GM12878 (cell line): ENCODE measurements around the gene C5. TPM values are rescaled to one million over a fixed set of nuclear protein-coding genes. Genes with fewer than 3 reads are reported as not detected.

Experiments used
- EGR1 ChIP-seq, 2 experiments: IDR thresholded peaks; 1 replicate in 1 of 2; 2 replicates in 1 of 2; pipeline ENCODE4 v1.6.1; 2011 to 2012; ENCODE audit warnings: low read depth in 2 of 2, low read length in 2 of 2, borderline replicate concordance in 1 of 2, mild to moderate bottlenecking in 1 of 2, moderate library complexity in 1 of 2
- EP300 ChIP-seq, 2 experiments: fragments of 150-350 bp in 1 of 2; IDR thresholded peaks; 2 replicates each; pipeline ENCODE4 v1.6.1; 2011 to 2012; ENCODE audit warnings: low read depth in 2 of 2, low read length in 2 of 2, borderline replicate concordance in 1 of 2, improper control_type of control experiment in 1 of 2, inconsistent platforms in 1 of 2; ENCODE audit not compliant: control insufficient read depth in 1 of 2
- HDGF ChIP-seq: fragments of 450-650 bp; IDR thresholded peaks from 2 replicates; pipeline ENCODE4 v1.6.1; 2016; ENCODE audit warnings: antibody characterized with exemption
- KAT2A ChIP-seq: conservative IDR thresholded peaks from 2 replicates; pipeline ENCODE4 v1.6.1; 2011; ENCODE audit warnings: low read depth, low read length; ENCODE audit not compliant: control insufficient read depth
- MYB ChIP-seq: fragments of 150-350 bp; IDR thresholded peaks from 2 replicates; pipeline ENCODE4 v1.6.1; 2014; ENCODE audit warnings: mild to moderate bottlenecking, low read depth, low read length, borderline replicate concordance
- MYC ChIP-seq: IDR thresholded peaks from 2 replicates; pipeline ENCODE4 v1.6.1; 2011; ENCODE audit warnings: mild to moderate bottlenecking, low read length, moderate library complexity, inconsistent platforms; ENCODE audit not compliant: insufficient read depth, insufficient replicate concordance, insufficient read length, severe bottlenecking
- NR2C1 ChIP-seq: fragments of 450-650 bp; IDR thresholded peaks from 2 replicates; pipeline ENCODE4 v1.6.1; 2017; ENCODE audit warnings: antibody characterized with exemption, mild to moderate bottlenecking, moderate library complexity
- POLR2AphosphoS2 ChIP-seq: IDR thresholded peaks from 2 replicates; pipeline ENCODE4 v1.6.1; 2011; ENCODE audit warnings: low read depth, mild to moderate bottlenecking, low read length, improper control_type of control experiment, moderate library complexity
- SPI1 ChIP-seq: IDR thresholded peaks from 2 replicates; pipeline ENCODE4 v1.6.1; 2011; ENCODE audit warnings: low read depth, mild to moderate bottlenecking, low read length, moderate library complexity, borderline replicate concordance; ENCODE audit not compliant: insufficient read depth
- STAT1 ChIP-seq: fragments of 450-650 bp; conservative IDR thresholded peaks from 2 replicates; pipeline ENCODE4 v1.6.1; 2014; ENCODE audit warnings: antibody characterized with exemption, mild to moderate bottlenecking
- TAF1 ChIP-seq: IDR thresholded peaks from 2 replicates; pipeline ENCODE4 v1.6.1; 2011; ENCODE audit warnings: mild to moderate bottlenecking, low read depth, low read length, borderline replicate concordance
- TCF12 ChIP-seq: IDR thresholded peaks from 2 replicates; pipeline ENCODE4 v1.6.1; 2011; ENCODE audit warnings: low read depth, mild to moderate bottlenecking, low read length
- ZNF207 ChIP-seq: fragments of 450-650 bp; IDR thresholded peaks from 2 replicates; pipeline ENCODE4 v1.6.1; 2014; ENCODE audit warnings: antibody characterized with exemption, mild to moderate bottlenecking, borderline replicate concordance
- ZNF274 ChIP-seq: IDR thresholded peaks from one replicate; pipeline ENCODE4 v1.8.0; 2011; ENCODE audit not compliant: insufficient read length, insufficient read depth
- polyA plus RNA-seq, 11 experiments: library from polyadenylated mRNA; depleted of rRNA in 4 of 11; unstranded in 6 of 11; stranded (reverse) in 5 of 11; fragments of >200 nt; fragmentation: Nextera tagmentation in 4 of 11; fragmentation: Illumina TruSeq in 1 of 11; extraction: Ambion mirVana in 4 of 11; extraction: Trizol in 1 of 11; gene quantifications; 1 replicate in 1 of 11; 2 replicates in 10 of 11; pipeline versions ENCODE4 v1.2.1 to v1.2.3, GENCODE V29; 2011 to 2016; ENCODE audit warnings: inconsistent platforms in 2 of 11, missing spikeins in 2 of 11, low read depth in 1 of 11
- total RNA-seq, 4 experiments: library from RNA; depleted of rRNA in 3 of 4; stranded (reverse); fragments of >200 nt in 3 of 4; fragmentation: Illumina TruSeq in 1 of 4; extraction: Trizol in 1 of 4; gene quantifications; 2 replicates each; pipeline versions ENCODE4 v1.2.1 to v1.2.3, GENCODE V29; 2013 to 2021
- TF ChIP-seq, protein P1 (sequence below): fragments of 450-650 bp; IDR thresholded peaks from 2 replicates; pipeline ENCODE4 v1.6.1; 2017; ENCODE audit warnings: mild to moderate bottlenecking, moderate library complexity
- TF ChIP-seq, protein P2 (sequence below): fragments of 450-650 bp; IDR thresholded peaks from 2 replicates; pipeline ENCODE4 v1.6.1; 2017; ENCODE audit warnings: low read depth, mild to moderate bottlenecking, moderate library complexity
- TF ChIP-seq, protein P3 (sequence below): IDR thresholded peaks from 2 replicates; pipeline ENCODE4 v1.6.1; 2012; ENCODE audit warnings: low read depth, low read length, improper control_type of control experiment
- TF ChIP-seq, protein P4 (sequence below): fragments of 450-650 bp; IDR thresholded peaks from 2 replicates; pipeline ENCODE4 v1.6.1; 2016; ENCODE audit warnings: mild to moderate bottlenecking, moderate library complexity, borderline replicate concordance

Gene C5
- total and polyA plus RNA-seq, 10 of the 15 experiments (the other 5 are each of a cell fraction or from before 2014, with no cell fraction given): 0.39 to 2.2 (median 1.2) TPM

DNA sequence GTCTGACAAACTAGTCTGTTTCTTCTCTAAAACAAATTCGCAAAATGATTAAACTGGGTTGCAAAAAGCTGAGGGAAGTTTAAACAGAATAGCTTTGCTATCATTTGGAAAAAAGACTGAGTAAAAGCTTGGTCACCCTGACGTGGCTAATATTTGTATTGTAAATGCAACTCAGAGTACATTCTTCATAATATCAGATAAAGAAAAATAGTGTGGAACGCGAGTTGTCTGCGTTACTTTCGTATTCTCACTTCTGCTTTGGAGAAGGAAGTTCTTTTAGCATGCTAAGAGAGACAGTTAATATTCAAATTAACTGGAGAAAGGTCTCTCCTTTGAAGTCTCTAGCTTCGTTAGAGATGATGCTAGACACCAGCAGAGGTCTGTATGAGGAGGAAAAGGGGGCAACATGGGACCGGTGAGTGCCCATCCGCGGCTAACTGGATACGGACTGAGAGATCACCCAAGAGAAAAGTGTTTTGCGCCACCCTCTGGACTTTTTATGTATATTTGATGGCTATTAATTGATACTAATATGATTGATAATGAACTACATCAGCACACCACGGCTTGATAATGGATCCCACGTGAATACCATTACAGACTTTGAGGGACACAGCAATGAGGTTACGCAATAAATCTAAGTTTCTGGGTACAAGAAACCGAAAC, 21.8 kb upstream of the C5 start (continued):
- peak; percentile 65 to 83; a peak in 2 of 4 replicates for TF ChIP-seq EP300 (IDR thresholded peaks at IDR 0.05; ENCODE audit: borderline replicate concordance in 1 of 2, control insufficient read depth in 1 of 2, low read depth in 2 of 2, low read length in 2 of 2)
- TF ChIP-seq SPI1: peak; percentile 92
- TF ChIP-seq, protein P1, sequence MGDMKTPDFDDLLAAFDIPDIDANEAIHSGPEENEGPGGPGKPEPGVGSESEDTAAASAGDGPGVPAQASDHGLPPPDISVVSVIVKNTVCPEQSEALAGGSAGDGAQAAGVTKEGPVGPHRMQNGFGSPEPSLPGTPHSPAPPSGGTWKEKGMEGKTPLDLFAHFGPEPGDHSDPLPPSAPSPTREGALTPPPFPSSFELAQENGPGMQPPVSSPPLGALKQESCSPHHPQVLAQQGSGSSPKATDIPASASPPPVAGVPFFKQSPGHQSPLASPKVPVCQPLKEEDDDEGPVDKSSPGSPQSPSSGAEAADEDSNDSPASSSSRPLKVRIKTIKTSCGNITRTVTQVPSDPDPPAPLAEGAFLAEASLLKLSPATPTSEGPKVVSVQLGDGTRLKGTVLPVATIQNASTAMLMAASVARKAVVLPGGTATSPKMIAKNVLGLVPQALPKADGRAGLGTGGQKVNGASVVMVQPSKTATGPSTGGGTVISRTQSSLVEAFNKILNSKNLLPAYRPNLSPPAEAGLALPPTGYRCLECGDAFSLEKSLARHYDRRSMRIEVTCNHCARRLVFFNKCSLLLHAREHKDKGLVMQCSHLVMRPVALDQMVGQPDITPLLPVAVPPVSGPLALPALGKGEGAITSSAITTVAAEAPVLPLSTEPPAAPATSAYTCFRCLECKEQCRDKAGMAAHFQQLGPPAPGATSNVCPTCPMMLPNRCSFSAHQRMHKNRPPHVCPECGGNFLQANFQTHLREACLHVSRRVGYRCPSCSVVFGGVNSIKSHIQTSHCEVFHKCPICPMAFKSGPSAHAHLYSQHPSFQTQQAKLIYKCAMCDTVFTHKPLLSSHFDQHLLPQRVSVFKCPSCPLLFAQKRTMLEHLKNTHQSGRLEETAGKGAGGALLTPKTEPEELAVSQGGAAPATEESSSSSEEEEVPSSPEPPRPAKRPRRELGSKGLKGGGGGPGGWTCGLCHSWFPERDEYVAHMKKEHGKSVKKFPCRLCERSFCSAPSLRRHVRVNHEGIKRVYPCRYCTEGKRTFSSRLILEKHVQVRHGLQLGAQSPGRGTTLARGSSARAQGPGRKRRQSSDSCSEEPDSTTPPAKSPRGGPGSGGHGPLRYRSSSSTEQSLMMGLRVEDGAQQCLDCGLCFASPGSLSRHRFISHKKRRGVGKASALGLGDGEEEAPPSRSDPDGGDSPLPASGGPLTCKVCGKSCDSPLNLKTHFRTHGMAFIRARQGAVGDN: no peak
- TF ChIP-seq, protein P2, sequence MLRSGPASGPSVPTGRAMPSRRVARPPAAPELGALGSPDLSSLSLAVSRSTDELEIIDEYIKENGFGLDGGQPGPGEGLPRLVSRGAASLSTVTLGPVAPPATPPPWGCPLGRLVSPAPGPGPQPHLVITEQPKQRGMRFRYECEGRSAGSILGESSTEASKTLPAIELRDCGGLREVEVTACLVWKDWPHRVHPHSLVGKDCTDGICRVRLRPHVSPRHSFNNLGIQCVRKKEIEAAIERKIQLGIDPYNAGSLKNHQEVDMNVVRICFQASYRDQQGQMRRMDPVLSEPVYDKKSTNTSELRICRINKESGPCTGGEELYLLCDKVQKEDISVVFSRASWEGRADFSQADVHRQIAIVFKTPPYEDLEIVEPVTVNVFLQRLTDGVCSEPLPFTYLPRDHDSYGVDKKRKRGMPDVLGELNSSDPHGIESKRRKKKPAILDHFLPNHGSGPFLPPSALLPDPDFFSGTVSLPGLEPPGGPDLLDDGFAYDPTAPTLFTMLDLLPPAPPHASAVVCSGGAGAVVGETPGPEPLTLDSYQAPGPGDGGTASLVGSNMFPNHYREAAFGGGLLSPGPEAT: 0 out of 2 replicates have a peak, but pooled peaks have one; percentile 37
- TF ChIP-seq, protein P3, sequence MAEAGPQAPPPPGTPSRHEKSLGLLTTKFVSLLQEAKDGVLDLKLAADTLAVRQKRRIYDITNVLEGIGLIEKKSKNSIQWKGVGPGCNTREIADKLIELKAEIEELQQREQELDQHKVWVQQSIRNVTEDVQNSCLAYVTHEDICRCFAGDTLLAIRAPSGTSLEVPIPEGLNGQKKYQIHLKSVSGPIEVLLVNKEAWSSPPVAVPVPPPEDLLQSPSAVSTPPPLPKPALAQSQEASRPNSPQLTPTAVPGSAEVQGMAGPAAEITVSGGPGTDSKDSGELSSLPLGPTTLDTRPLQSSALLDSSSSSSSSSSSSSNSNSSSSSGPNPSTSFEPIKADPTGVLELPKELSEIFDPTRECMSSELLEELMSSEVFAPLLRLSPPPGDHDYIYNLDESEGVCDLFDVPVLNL: no peak
- no peak; the same call in 1 of the 2 replicates for TF ChIP-seq ZNF207
- peak; percentile 95 for TF ChIP-seq MYB
- no peak for TF ChIP-seq KAT2A
- TF ChIP-seq EGR1 (IDR thresholded peaks at IDR 0.05; ENCODE audit: borderline replicate concordance in 1 of 2, low read depth in 2 of 2, low read length in 2 of 2): no peak
- no peak for TF ChIP-seq ZNF274
- no peak for TF ChIP-seq HDGF
- no peak for TF ChIP-seq TAF1
- no peak for TF ChIP-seq TCF12
- TF ChIP-seq, protein P4, sequence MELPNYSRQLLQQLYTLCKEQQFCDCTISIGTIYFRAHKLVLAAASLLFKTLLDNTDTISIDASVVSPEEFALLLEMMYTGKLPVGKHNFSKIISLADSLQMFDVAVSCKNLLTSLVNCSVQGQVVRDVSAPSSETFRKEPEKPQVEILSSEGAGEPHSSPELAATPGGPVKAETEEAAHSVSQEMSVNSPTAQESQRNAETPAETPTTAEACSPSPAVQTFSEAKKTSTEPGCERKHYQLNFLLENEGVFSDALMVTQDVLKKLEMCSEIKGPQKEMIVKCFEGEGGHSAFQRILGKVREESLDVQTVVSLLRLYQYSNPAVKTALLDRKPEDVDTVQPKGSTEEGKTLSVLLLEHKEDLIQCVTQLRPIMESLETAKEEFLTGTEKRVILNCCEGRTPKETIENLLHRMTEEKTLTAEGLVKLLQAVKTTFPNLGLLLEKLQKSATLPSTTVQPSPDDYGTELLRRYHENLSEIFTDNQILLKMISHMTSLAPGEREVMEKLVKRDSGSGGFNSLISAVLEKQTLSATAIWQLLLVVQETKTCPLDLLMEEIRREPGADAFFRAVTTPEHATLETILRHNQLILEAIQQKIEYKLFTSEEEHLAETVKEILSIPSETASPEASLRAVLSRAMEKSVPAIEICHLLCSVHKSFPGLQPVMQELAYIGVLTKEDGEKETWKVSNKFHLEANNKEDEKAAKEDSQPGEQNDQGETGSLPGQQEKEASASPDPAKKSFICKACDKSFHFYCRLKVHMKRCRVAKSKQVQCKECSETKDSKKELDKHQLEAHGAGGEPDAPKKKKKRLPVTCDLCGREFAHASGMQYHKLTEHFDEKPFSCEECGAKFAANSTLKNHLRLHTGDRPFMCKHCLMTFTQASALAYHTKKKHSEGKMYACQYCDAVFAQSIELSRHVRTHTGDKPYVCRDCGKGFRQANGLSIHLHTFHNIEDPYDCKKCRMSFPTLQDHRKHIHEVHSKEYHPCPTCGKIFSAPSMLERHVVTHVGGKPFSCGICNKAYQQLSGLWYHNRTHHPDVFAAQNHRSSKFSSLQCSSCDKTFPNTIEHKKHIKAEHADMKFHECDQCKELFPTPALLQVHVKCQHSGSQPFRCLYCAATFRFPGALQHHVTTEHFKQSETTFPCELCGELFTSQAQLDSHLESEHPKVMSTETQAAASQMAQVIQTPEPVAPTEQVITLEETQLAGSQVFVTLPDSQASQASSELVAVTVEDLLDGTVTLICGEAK: no peak; the same call in 1 of the 2 replicates
- no peak for TF ChIP-seq STAT1
- 0 out of 2 replicates have a peak, but pooled peaks have one; percentile 49 for TF ChIP-seq POLR2AphosphoS2
- TF ChIP-seq MYC: no peak
- TF ChIP-seq NR2C1: no peak
